ENCODE results near the gene SCARF2. TPM values are rescaled to one million over a fixed set of nuclear protein-coding genes. Genes with fewer than 3 reads are reported as not detected.

The SCARF2 gene
- total RNA-seq, 1 experiment from 2014 or later = 26.3 TPM

DNA sequence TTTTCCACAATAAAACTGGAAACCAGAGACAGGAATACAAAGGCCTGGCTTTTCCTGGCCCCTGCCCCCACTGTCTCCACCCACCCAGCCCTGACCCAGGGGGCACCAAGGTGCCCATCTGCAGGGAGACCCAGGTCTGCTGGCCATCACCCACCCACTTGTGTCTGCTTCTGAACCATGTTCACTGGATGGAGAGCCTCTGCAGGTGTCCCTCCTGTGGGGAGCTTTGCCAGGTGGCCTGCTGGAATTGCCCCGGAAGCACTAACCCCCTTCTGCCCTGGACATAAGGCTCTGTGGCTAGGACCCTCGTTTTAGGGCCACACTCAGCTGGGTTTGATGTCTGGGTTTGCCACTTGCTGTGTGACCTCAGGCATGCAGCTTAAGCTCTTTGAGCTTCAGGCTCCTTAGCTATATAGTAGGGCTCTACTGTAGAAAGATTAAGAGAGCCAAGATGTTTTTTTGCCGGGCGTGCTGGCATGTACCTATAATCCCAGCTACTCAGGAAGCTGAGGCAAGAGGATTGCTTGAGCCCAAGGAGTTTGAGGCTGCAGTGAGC lies 3.9 kb downstream of the SCARF2 start:
- H3K36me3 Mint-ChIP-seq = peaks cover 2% of the 10 kb centered on the region
- CTCF ChIA-PET = interaction anchor here (5.7 kb wide), 1 partner anchor 16 kb away, joined by 31 read pairs; no protein-coding TSS in a partner anchor
- TF ChIP-seq, protein P1, sequence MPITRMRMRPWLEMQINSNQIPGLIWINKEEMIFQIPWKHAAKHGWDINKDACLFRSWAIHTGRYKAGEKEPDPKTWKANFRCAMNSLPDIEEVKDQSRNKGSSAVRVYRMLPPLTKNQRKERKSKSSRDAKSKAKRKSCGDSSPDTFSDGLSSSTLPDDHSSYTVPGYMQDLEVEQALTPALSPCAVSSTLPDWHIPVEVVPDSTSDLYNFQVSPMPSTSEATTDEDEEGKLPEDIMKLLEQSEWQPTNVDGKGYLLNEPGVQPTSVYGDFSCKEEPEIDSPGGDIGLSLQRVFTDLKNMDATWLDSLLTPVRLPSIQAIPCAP (CRISPR knock-in tag; IDR thresholded peaks at IDR 0.05) = no peak
- peaks cover 79% of the 10 kb centered on the region for H3K27me3 Mint-ChIP-seq (ENCODE audit: low read depth)
- H3K4me3 Mint-ChIP-seq = no peak overlapping the region
- peaks cover 28% of the 10 kb centered on the region for H3K4me1 Mint-ChIP-seq
- no peak overlapping the region for H3K27ac Mint-ChIP-seq
- H3K9me3 Mint-ChIP-seq = no peaks in the 10 kb centered on the region
- no peak for DNase-seq (ENCODE audit: low spot score)
- POLR2A ChIA-PET = interaction anchor here (0.6 kb wide), 1 partner anchor 482 kb away, joined by 3 read pairs; no protein-coding TSS in a partner anchor
- ATAC-seq = no peak

DNA sequence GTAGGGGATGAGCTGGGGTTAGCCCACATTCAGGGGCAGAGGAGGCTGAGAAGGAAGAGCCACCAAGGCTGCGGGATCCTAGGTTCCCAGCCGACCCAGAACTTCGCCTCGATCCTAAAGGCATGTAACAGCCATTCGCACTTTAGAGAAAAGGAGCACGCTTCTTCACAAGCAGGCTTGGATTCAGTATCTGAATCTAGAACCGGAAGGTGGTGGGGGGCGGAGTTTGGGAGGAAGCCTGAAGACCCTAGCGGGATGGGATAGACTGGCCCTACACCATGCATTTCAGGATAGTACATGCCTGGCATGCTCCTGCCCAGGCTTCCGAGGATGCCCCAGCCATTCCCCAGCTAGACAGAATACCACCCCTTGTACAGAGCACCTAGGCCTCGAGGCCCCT lies 4.4 kb downstream of the SCARF2 start:
- peaks cover 75% of the 10 kb centered on the region for H3K27me3 Mint-ChIP-seq (ENCODE audit: low read depth)
- TF ChIP-seq, protein P2, sequence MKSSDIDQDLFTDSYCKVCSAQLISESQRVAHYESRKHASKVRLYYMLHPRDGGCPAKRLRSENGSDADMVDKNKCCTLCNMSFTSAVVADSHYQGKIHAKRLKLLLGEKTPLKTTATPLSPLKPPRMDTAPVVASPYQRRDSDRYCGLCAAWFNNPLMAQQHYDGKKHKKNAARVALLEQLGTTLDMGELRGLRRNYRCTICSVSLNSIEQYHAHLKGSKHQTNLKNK (CRISPR knock-in tag; IDR thresholded peaks at IDR 0.05) = no peak
- TF ChIP-seq, protein P3, sequence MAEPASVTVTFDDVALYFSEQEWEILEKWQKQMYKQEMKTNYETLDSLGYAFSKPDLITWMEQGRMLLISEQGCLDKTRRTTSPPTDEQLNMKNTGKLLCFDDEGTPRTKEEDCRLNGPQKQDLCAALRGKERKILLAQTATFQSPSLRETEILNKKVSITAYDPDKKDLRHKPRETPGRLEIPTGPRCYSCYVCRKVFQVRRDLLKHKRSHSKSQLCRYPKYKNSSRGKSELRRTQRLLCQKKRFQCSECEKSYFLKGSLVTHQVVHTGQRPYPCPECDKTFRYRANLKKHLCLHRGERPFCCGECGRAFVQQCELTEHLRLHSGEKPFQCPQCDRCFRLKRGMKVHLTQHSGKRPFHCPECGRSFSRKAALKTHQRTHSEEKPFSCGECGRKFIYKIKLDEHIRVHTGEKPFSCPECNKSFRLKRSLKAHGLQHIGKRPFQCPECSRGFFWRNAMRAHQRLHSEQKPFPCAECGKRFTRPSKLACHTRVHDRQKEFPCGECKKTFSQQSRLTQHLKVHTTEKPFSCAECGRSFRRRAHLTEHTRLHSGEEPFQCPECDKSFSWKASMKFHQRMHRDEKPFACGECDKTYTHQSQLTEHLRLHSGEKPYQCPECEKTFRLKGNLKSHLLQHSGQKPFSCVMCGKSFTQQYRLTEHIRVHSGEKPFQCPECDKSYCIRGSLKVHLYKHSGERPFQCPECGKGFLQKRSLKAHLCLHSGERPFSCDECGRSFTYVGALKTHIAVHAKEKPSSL (CRISPR knock-in tag; conservative IDR thresholded peaks at IDR 0.05) = no peak
- TF ChIP-seq JUN (CRISPR knock-in tag; IDR thresholded peaks at IDR 0.05) (no peak), TEAD4 (CRISPR knock-in tag; IDR thresholded peaks at IDR 0.05) (no peak), ZBTB21 (CRISPR knock-in tag; IDR thresholded peaks at IDR 0.05; ENCODE audit: borderline replicate concordance) (no peak), FOXP1 (CRISPR knock-in tag; IDR thresholded peaks at IDR 0.05; ENCODE audit: borderline replicate concordance) (no peak), ZNF671 (CRISPR knock-in tag; IDR thresholded peaks at IDR 0.05) (no peak), ATF1 (CRISPR knock-in tag; IDR thresholded peaks at IDR 0.05) (no peak), ZNF121 (CRISPR knock-in tag; IDR thresholded peaks at IDR 0.05) (no peak), ELF4 (CRISPR knock-in tag; IDR thresholded peaks at IDR 0.05; ENCODE audit: low read depth) (no peak), SOX15 (CRISPR knock-in tag; IDR thresholded peaks at IDR 0.05) (no peak)
- TF ChIP-seq, protein P4, sequence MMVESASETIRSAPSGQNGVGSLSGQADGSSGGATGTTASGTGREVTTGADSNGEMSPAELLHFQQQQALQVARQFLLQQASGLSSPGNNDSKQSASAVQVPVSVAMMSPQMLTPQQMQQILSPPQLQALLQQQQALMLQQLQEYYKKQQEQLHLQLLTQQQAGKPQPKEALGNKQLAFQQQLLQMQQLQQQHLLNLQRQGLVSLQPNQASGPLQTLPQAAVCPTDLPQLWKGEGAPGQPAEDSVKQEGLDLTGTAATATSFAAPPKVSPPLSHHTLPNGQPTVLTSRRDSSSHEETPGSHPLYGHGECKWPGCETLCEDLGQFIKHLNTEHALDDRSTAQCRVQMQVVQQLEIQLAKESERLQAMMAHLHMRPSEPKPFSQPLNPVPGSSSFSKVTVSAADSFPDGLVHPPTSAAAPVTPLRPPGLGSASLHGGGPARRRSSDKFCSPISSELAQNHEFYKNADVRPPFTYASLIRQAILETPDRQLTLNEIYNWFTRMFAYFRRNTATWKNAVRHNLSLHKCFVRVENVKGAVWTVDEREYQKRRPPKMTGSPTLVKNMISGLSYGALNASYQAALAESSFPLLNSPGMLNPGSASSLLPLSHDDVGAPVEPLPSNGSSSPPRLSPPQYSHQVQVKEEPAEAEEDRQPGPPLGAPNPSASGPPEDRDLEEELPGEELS (CRISPR knock-in tag; IDR thresholded peaks at IDR 0.05) = no peak
- TF ChIP-seq, protein P5, sequence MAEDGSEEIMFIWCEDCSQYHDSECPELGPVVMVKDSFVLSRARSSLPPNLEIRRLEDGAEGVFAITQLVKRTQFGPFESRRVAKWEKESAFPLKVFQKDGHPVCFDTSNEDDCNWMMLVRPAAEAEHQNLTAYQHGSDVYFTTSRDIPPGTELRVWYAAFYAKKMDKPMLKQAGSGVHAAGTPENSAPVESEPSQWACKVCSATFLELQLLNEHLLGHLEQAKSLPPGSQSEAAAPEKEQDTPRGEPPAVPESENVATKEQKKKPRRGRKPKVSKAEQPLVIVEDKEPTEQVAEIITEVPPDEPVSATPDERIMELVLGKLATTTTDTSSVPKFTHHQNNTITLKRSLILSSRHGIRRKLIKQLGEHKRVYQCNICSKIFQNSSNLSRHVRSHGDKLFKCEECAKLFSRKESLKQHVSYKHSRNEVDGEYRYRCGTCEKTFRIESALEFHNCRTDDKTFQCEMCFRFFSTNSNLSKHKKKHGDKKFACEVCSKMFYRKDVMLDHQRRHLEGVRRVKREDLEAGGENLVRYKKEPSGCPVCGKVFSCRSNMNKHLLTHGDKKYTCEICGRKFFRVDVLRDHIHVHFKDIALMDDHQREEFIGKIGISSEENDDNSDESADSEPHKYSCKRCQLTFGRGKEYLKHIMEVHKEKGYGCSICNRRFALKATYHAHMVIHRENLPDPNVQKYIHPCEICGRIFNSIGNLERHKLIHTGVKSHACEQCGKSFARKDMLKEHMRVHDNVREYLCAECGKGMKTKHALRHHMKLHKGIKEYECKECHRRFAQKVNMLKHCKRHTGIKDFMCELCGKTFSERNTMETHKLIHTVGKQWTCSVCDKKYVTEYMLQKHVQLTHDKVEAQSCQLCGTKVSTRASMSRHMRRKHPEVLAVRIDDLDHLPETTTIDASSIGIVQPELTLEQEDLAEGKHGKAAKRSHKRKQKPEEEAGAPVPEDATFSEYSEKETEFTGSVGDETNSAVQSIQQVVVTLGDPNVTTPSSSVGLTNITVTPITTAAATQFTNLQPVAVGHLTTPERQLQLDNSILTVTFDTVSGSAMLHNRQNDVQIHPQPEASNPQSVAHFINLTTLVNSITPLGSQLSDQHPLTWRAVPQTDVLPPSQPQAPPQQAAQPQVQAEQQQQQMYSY (CRISPR knock-in tag; IDR thresholded peaks at IDR 0.05) = no peak
- TF ChIP-seq, protein P6, sequence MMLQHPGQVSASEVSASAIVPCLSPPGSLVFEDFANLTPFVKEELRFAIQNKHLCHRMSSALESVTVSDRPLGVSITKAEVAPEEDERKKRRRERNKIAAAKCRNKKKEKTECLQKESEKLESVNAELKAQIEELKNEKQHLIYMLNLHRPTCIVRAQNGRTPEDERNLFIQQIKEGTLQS (CRISPR knock-in tag; conservative IDR thresholded peaks at IDR 0.05) = no peak
- TF ChIP-seq, protein P7, sequence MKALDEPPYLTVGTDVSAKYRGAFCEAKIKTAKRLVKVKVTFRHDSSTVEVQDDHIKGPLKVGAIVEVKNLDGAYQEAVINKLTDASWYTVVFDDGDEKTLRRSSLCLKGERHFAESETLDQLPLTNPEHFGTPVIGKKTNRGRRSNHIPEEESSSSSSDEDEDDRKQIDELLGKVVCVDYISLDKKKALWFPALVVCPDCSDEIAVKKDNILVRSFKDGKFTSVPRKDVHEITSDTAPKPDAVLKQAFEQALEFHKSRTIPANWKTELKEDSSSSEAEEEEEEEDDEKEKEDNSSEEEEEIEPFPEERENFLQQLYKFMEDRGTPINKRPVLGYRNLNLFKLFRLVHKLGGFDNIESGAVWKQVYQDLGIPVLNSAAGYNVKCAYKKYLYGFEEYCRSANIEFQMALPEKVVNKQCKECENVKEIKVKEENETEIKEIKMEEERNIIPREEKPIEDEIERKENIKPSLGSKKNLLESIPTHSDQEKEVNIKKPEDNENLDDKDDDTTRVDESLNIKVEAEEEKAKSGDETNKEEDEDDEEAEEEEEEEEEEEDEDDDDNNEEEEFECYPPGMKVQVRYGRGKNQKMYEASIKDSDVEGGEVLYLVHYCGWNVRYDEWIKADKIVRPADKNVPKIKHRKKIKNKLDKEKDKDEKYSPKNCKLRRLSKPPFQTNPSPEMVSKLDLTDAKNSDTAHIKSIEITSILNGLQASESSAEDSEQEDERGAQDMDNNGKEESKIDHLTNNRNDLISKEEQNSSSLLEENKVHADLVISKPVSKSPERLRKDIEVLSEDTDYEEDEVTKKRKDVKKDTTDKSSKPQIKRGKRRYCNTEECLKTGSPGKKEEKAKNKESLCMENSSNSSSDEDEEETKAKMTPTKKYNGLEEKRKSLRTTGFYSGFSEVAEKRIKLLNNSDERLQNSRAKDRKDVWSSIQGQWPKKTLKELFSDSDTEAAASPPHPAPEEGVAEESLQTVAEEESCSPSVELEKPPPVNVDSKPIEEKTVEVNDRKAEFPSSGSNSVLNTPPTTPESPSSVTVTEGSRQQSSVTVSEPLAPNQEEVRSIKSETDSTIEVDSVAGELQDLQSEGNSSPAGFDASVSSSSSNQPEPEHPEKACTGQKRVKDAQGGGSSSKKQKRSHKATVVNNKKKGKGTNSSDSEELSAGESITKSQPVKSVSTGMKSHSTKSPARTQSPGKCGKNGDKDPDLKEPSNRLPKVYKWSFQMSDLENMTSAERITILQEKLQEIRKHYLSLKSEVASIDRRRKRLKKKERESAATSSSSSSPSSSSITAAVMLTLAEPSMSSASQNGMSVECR (CRISPR knock-in tag; IDR thresholded peaks at IDR 0.05; ENCODE audit: borderline replicate concordance) = no peak
- TF ChIP-seq, protein P8, sequence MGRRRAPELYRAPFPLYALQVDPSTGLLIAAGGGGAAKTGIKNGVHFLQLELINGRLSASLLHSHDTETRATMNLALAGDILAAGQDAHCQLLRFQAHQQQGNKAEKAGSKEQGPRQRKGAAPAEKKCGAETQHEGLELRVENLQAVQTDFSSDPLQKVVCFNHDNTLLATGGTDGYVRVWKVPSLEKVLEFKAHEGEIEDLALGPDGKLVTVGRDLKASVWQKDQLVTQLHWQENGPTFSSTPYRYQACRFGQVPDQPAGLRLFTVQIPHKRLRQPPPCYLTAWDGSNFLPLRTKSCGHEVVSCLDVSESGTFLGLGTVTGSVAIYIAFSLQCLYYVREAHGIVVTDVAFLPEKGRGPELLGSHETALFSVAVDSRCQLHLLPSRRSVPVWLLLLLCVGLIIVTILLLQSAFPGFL (CRISPR knock-in tag; IDR thresholded peaks at IDR 0.05; ENCODE audit: borderline replicate concordance) = no peak
- TF ChIP-seq, protein P9, sequence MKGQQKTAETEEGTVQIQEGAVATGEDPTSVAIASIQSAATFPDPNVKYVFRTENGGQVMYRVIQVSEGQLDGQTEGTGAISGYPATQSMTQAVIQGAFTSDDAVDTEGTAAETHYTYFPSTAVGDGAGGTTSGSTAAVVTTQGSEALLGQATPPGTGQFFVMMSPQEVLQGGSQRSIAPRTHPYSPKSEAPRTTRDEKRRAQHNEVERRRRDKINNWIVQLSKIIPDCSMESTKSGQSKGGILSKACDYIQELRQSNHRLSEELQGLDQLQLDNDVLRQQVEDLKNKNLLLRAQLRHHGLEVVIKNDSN (CRISPR knock-in tag; IDR thresholded peaks at IDR 0.05) = no peak

More for the DNA sequence above, 4.4 kb downstream of the SCARF2 start:
- no peak for ATAC-seq
- H3K9me3 Mint-ChIP-seq = no peaks in the 10 kb centered on the region
- H3K4me3 Mint-ChIP-seq = no peak overlapping the region; the same call in 1 of the 2 replicates
- H3K27ac Mint-ChIP-seq = no peak overlapping the region
- H3K4me1 Mint-ChIP-seq = peaks cover 25% of the 10 kb centered on the region
- peaks cover 2% of the 10 kb centered on the region for H3K36me3 Mint-ChIP-seq
- CTCF ChIA-PET = interaction anchor here (0.7 to 5.7 kb wide), 3 partner anchors 15 to 1214 kb away, joined by 3 to 31 read pairs (median 3); no protein-coding TSS in a partner anchor
- DNase-seq (ENCODE audit: low spot score) = no peak
- POLR2A ChIA-PET = no interaction called here

All from WTC11 (cell line).